Mesenchymal stem cell (in vitro differentiated cells and primary cell): ENCODE data around the gene MATN3.

Experiments used
- DNase-seq: peaks from one replicate; pipeline ENCODE4 v3.0.0-alpha.2; 2013
- H2AFZ ChIP-seq: one replicate; pipeline ENCODE4 v1.6.1; 2013; ENCODE audit warnings: low read depth, mild to moderate bottlenecking, control low read depth, inconsistent platforms, low read length, moderate library complexity
- H2AK5ac ChIP-seq: 2 replicates; pipeline ENCODE4 v1.6.1; 2013; ENCODE audit warnings: low read length, moderate library complexity, mild to moderate bottlenecking, inconsistent platforms; ENCODE audit not compliant: severe bottlenecking
- H2BK120ac ChIP-seq: one replicate; pipeline ENCODE4 v1.6.1; 2013; ENCODE audit warnings: low read depth, mild to moderate bottlenecking, inconsistent platforms, low read length, moderate library complexity
- H2BK12ac ChIP-seq, 2 experiments: one replicate each; pipeline ENCODE4 v1.6.1; 2013; ENCODE audit warnings: inconsistent platforms in 2 of 2, low read length in 2 of 2, mild to moderate bottlenecking in 2 of 2, moderate library complexity in 2 of 2, control low read depth in 1 of 2
- H2BK15ac ChIP-seq: one replicate; pipeline ENCODE4 v1.6.1; 2013; ENCODE audit warnings: mild to moderate bottlenecking, low read depth, inconsistent platforms; ENCODE audit not compliant: poor library complexity, severe bottlenecking
- H2BK5ac ChIP-seq: 2 replicates; pipeline ENCODE4 v1.6.1; 2013; ENCODE audit warnings: low read depth, mild to moderate bottlenecking, low read length, control low read depth, inconsistent platforms; ENCODE audit not compliant: poor library complexity, severe bottlenecking
- H3K14ac ChIP-seq, 2 experiments: one replicate each; pipeline ENCODE4 v1.6.1; 2013; ENCODE audit warnings: inconsistent platforms in 2 of 2, low read length in 2 of 2, control low read depth in 1 of 2, mild to moderate bottlenecking in 1 of 2, moderate library complexity in 1 of 2
- H3K18ac ChIP-seq, 2 experiments: one replicate each; pipeline ENCODE4 v1.6.1; 2013; ENCODE audit warnings: inconsistent platforms in 2 of 2, low read length in 2 of 2, control low read depth in 1 of 2, low read depth in 1 of 2, mild to moderate bottlenecking in 1 of 2
- H3K23ac ChIP-seq, 2 experiments: one replicate each; pipeline ENCODE4 v1.6.1; 2013; ENCODE audit warnings: inconsistent platforms in 2 of 2, low read length in 2 of 2, mild to moderate bottlenecking in 2 of 2, moderate library complexity in 2 of 2, control low read depth in 1 of 2
- H3K27ac ChIP-seq: 2 replicates; pipeline ENCODE4 v1.5.1; 2013; ENCODE audit warnings: mild to moderate bottlenecking, moderate library complexity, low read length, control low read depth, inconsistent platforms; ENCODE audit not compliant: poor library complexity, severe bottlenecking
- H3K27me3 ChIP-seq, 2 experiments: 2 replicates each; pipeline versions ENCODE4 v1.6.1 to v1.7.0; 2013; ENCODE audit warnings: low read length in 2 of 2, mild to moderate bottlenecking in 2 of 2, moderate library complexity in 2 of 2, control low read depth in 1 of 2, inconsistent platforms in 1 of 2; ENCODE audit not compliant: control insufficient read depth in 1 of 2, insufficient read depth in 1 of 2
- H3K36me3 ChIP-seq, 2 experiments: 2 replicates each; pipeline versions ENCODE4 v1.6.1 to v1.7.0; 2013; ENCODE audit warnings: low read length in 2 of 2, control low read depth in 1 of 2, inconsistent platforms in 1 of 2, low read depth in 1 of 2, mild to moderate bottlenecking in 1 of 2; ENCODE audit not compliant: insufficient read depth in 2 of 2, control insufficient read depth in 1 of 2
- H3K4ac ChIP-seq, 2 experiments: one replicate each; pipeline ENCODE4 v1.6.1; 2013; ENCODE audit warnings: inconsistent platforms in 2 of 2, low read length in 2 of 2, mild to moderate bottlenecking in 2 of 2, moderate library complexity in 2 of 2, control low read depth in 1 of 2, low read depth in 1 of 2
- H3K4me1 ChIP-seq: 2 replicates; pipeline ENCODE4 v1.6.1; 2013; ENCODE audit warnings: low read depth, low read length, control low read depth; ENCODE audit not compliant: control insufficient read depth, insufficient read depth
- H3K4me2 ChIP-seq: 2 replicates; pipeline ENCODE4 v1.6.1; 2013; ENCODE audit warnings: low read length, mild to moderate bottlenecking, inconsistent platforms; ENCODE audit not compliant: poor library complexity, severe bottlenecking
- H3K4me3 ChIP-seq, 2 experiments: 2 replicates each; pipeline versions ENCODE4 v1.5.1 to v1.7.0; 2013; ENCODE audit warnings: low read length in 2 of 2, mild to moderate bottlenecking in 2 of 2, control low read depth in 1 of 2, low read depth in 1 of 2; ENCODE audit not compliant: insufficient read depth in 1 of 2
- H3K79me1 ChIP-seq: replicated peaks from 2 replicates; pipeline ENCODE4 v1.6.1; 2013; ENCODE audit warnings: mild to moderate bottlenecking, control low read depth, low read length, inconsistent platforms; ENCODE audit not compliant: poor library complexity, severe bottlenecking
- H3K9ac ChIP-seq: 2 replicates; pipeline ENCODE4 v1.7.0; 2013; ENCODE audit warnings: mild to moderate bottlenecking, low read length, moderate library complexity
- H3K9me3 ChIP-seq: 2 replicates; pipeline ENCODE4 v1.7.0; 2013; ENCODE audit warnings: mild to moderate bottlenecking, low read length; ENCODE audit not compliant: control insufficient read depth
- H4K8ac ChIP-seq: one replicate; pipeline ENCODE4 v1.6.1; 2013; ENCODE audit warnings: inconsistent platforms, mild to moderate bottlenecking, low read length, moderate library complexity
- H4K91ac ChIP-seq: one replicate; pipeline ENCODE4 v1.6.1; 2013; ENCODE audit warnings: mild to moderate bottlenecking, low read length, inconsistent platforms
- WGBS: methylation state at CpG from one replicate; pipeline ENCODE4 v1.1.7; 2013; ENCODE audit warnings: mixed read lengths; 5-methylcytosine and 5-hydroxymethylcytosine counted together

Gene MATN3

GRCh38 chr2:20052229-20052851, 39.9 kb upstream of the MATN3 start:
- Histone ChIP-seq H4K91ac (no peak overlapping the region), H2AFZ (no peak overlapping the region), H2BK120ac (no peak overlapping the region), H2AK5ac (peak overlapping the region; percentile 76), H3K79me1 (peaks cover 3% of the 10 kb centered on the region), H3K4ac (peak overlapping the region; percentile 60 to 95), H3K18ac (peak overlapping the region; percentile 69 to 99), H2BK15ac (no peak overlapping the region), H3K4me3 (peak overlapping the region in 1 of 2 experiments; percentile 88), H3K9me3 (no peaks in the 10 kb centered on the region), H3K4me1 (peaks cover 3% of the 10 kb centered on the region), H2BK12ac (peak overlapping the region in 1 of 2 experiments; percentile 43), H3K23ac (no peak overlapping the region), H3K4me2 (peak overlapping the region; percentile 86), H2BK5ac (peak overlapping the region; percentile 95), H3K14ac (no peak overlapping the region), H4K8ac (peak overlapping the region; percentile 19), H3K27ac (peak overlapping the region; percentile 100), H3K27me3 (no peaks in the 10 kb centered on the region), H3K9ac (peak overlapping the region; percentile 97), H3K36me3 (no peaks in the 10 kb centered on the region)
- DNase-seq: peak; percentile 62
- 2% methylated on average over 6 of the region's 10 CpGs for WGBS

GRCh38 chr2:20051532-20052228, 39.2 kb upstream of the MATN3 start, which contains the start of gene LAPTM4A:
TSS of gene LAPTM4A (minus strand) at chr2:20051628. CDS start at chr2:20051520, 108 bp downstream.
- WGBS: under 1% methylated on average over 39 of the region's 45 CpGs
- peak within 1 kb of the TSS; percentile 76 for H2AK5ac ChIP-seq
- H3K18ac ChIP-seq: peak within 1 kb of the TSS; percentile 99
- peak within 1 kb of the TSS; percentile 100 for H3K27ac ChIP-seq
- H3K23ac ChIP-seq: peak within 1 kb of the TSS; percentile 57 to 71
- H4K8ac ChIP-seq: peak within 1 kb of the TSS; percentile 99
- peak within 1 kb of the TSS; percentile 98 for H4K91ac ChIP-seq
- DNase-seq: peak; percentile 100
- peak within 1 kb of the TSS; percentile 86 for H3K4me2 ChIP-seq
- H3K14ac ChIP-seq: peak within 1 kb of the TSS in 1 of 2 experiments; percentile 73
- H2AFZ ChIP-seq: peak within 1 kb of the TSS; percentile 68
- peak within 1 kb of the TSS; percentile 95 to 99 for H3K4ac ChIP-seq
- H2BK12ac ChIP-seq: peak within 1 kb of the TSS; percentile 43 to 90
- H3K9me3 ChIP-seq: no peaks in the 10 kb centered on the region
- peak within 1 kb of the TSS; percentile 88 to 91 for H3K4me3 ChIP-seq
- H2BK15ac ChIP-seq: peak within 1 kb of the TSS; percentile 100
- H3K4me1 ChIP-seq: peaks cover 3% of the 10 kb centered on the region
- peak within 1 kb of the TSS; percentile 97 for H3K9ac ChIP-seq
- H3K27me3 ChIP-seq: no peaks in the 10 kb centered on the region
- H2BK5ac ChIP-seq: peak within 1 kb of the TSS; percentile 95
- peak within 1 kb of the TSS; percentile 93 for H2BK120ac ChIP-seq
- H3K79me1 ChIP-seq: peaks cover 3% of the 10 kb centered on the region
- H3K36me3 ChIP-seq: no peaks in the 10 kb centered on the region

GRCh38 chr2:20050646-20051531, 38.4 kb upstream of the MATN3 start:
- Histone ChIP-seq H3K9me3 (no peaks in the 10 kb centered on the region), H3K4me3 (peak overlapping the region; percentile 88 to 91), H3K23ac (peak overlapping the region; percentile 57 to 71), H2AFZ (peak overlapping the region; percentile 62), H3K4me2 (peak overlapping the region; percentile 61), H3K4me1 (peaks cover 5% of the 10 kb centered on the region), H2AK5ac (peak overlapping the region; percentile 67), H3K27me3 (no peaks in the 10 kb centered on the region), H2BK12ac (peak overlapping the region in 1 of 2 experiments; percentile 63), H3K27ac (peak overlapping the region; percentile 96), H3K14ac (peak overlapping the region in 1 of 2 experiments; percentile 73), H2BK15ac (peak overlapping the region; percentile 100), H3K36me3 (peaks cover 0 to 3% of the 10 kb centered on the region in 2 experiments), H2BK120ac (peak overlapping the region; percentile 90), H4K8ac (peak overlapping the region; percentile 96), H3K9ac (peak overlapping the region; percentile 97), H2BK5ac (peak overlapping the region; percentile 90), H3K4ac (peak overlapping the region in 1 of 2 experiments; percentile 95), H3K79me1 (peaks cover 3% of the 10 kb centered on the region), H3K18ac (peak overlapping the region; percentile 96 to 98), H4K91ac (peak overlapping the region; percentile 95)
- WGBS: under 1% methylated on average over 44 of the region's 47 CpGs
- DNase-seq: peak; percentile 83
